Activated naive CD8-positive, alpha-beta T cell treated with anti-CD3 and anti-CD28 coated beads, Interleukin-2, amount 10 ng/mL, durations not matched to agents 7 days and 5 days (primary cell): ENCODE results near the gene CABCOCO1. TPM values are rescaled to one million over a fixed set of nuclear protein-coding genes. Genes with fewer than 3 reads are reported as not detected.

Experiments
- ATAC-seq: fragments of 150-1000 bp; cut with Tn5 transposase; one replicate; pipeline ENCODE4 v1.10.0; 2021; ENCODE audit warnings: low read depth, moderate library complexity
- POLR2A ChIA-PET: fragments of 350-600 bp; sonication (Branson Sonifier 250); formaldehyde crosslinking; loops from one replicate; lab custom pipeline; 2021; ENCODE audit warnings: antibody characterized with exemption; lab: Charles Lee
- DNase-seq: peaks from one replicate; pipeline ENCODE4 v3.0.0; 2021
- H3K27ac Mint-ChIP-seq: one replicate; pipeline ENCODE4 v1.8.0; 2022; ENCODE audit warnings: mild to moderate bottlenecking, mixed read lengths
- H3K27me3 Mint-ChIP-seq: one replicate; pipeline ENCODE4 v1.8.0; 2022; ENCODE audit warnings: mild to moderate bottlenecking, moderate library complexity, mixed read lengths
- H3K36me3 Mint-ChIP-seq: one replicate; pipeline ENCODE4 v1.8.0; 2021; ENCODE audit warnings: mild to moderate bottlenecking, mixed read lengths
- H3K4me1 Mint-ChIP-seq: one replicate; pipeline ENCODE4 v1.8.0; 2021; ENCODE audit warnings: mixed read lengths
- H3K4me3 Mint-ChIP-seq: one replicate; pipeline ENCODE4 v1.8.0; 2022; ENCODE audit warnings: mild to moderate bottlenecking, moderate library complexity, mixed read lengths
- H3K9me3 Mint-ChIP-seq: one replicate; pipeline ENCODE4 v1.8.0; 2021; ENCODE audit warnings: mixed read lengths
- total RNA-seq, 2 experiments: library from RNA; stranded (reverse); gene quantifications; one replicate each; pipeline ENCODE4 v1.2.3, GENCODE V29; 2021

CABCOCO1 gene
- total RNA-seq, 2 experiments from 2014 or later: not detected

DNA sequence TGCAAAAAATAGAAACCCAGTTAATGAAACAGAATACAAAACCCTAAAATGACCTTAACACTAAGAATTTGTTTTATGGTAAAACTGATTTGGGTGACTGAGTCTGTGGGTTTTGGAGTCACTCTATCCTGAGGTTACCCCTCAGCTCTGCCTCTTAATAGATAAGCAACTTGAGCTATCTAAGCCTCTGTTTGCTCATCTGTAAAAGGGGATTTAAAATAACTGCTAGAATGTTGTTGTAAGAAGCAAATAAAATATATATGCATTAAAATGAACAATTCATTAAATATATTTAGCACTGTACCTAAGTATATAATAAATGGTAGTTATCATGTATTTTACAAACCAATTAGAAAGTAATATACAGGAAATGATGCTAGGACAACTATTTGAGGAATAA lies 115.4 kb downstream of the CABCOCO1 start:
- ATAC-seq: no peak
- POLR2A ChIA-PET: no interaction called here
- Mint-ChIP-seq H3K27ac (no peak overlapping the region), H3K4me1 (peaks cover 4% of the 10 kb centered on the region), H3K36me3 (no peaks in the 10 kb centered on the region), H3K9me3 (peaks cover 2% of the 10 kb centered on the region), H3K27me3 (peaks cover 2% of the 10 kb centered on the region), H3K4me3 (no peak overlapping the region)
- no peak for DNase-seq

DNA sequence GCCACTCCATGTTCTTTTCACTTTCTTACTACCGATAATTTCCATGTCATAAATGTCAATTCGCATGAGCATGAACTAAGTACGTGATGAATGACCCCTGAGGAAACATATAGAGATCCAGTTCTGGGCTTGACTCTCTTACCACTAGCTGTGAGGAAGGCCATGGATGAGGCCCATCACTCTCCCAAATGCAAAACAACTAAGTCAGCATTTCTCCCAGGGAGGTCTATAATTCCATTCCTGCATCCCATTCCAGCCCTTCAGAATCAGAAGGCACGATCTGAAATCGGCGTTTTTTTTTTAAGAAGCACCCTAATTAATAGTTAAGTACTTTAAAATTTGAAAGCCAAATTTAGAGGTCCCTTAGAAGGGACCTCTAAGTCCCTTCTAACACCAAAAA lies 116.5 kb downstream of the CABCOCO1 start:
- ATAC-seq (no peak), DNase-seq (no peak)
- POLR2A ChIA-PET: no interaction called here
- Mint-ChIP-seq H3K4me1 (peaks cover 5% of the 10 kb centered on the region), H3K36me3 (no peaks in the 10 kb centered on the region), H3K4me3 (no peak overlapping the region), H3K9me3 (peaks cover 2% of the 10 kb centered on the region), H3K27me3 (peaks cover 2% of the 10 kb centered on the region), H3K27ac (no peak overlapping the region)

DNA sequence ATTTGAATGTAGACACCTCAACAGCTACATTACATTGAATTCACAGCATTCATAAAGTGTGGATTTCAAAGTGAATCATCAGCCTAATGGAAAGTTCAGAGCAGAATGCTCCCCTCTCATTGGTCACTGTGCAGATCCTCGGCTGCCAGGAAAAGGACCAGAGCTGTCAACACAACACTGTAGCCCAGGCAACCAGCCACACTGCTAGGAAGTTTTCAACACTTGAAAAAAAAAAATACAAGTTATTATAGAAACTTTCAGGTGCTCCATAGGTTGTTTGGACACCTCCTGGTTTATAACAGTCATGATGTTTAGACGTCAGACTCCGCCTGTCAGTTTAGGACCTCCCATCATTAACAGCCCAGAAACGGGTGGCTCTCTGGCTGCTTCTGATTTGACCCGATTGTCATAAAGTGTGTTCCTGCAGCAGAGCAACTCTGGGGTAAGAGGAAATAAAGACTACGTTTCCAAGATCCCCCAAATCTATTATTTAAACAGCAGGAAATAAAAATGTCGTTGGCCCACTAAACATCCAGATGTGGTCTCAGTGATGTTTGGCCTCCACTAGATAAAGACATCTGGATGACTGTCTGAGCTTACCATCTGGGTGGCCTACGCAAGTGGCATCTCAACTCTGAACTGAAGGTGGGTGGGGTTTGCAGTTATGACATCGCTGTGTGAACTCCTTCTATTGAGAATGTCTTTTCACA lies 117.4 kb downstream of the CABCOCO1 start:
- Mint-ChIP-seq H3K27ac (no peak overlapping the region), H3K9me3 (peaks cover 2% of the 10 kb centered on the region), H3K4me3 (no peak overlapping the region), H3K4me1 (peaks cover 10% of the 10 kb centered on the region), H3K27me3 (peaks cover 2% of the 10 kb centered on the region), H3K36me3 (no peaks in the 10 kb centered on the region)
- no peak for ATAC-seq
- POLR2A ChIA-PET: interaction anchor here (0.6 kb wide), 1 partner anchor 982 kb away, joined by 6 read pairs; no protein-coding TSS in a partner anchor
- DNase-seq: no peak

DNA sequence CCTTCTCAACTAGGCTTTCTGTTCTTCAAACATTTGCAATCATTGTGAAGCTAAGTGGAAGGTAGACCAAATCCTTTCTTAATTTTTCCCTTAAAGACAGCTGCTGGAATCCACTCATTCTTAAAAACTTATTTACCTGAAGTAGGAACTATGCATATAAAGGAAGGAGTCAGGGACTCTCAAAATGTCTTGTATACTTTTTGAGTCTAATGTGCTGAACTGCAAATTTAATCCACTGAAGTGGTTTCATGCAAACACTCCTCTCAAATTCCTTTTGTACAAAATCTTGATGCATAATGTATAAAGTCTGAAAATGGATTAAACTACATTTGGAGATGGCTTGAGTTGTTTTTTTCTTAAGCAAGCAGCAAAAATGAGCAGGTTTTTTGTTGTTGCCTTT lies 118.0 kb downstream of the CABCOCO1 start:
- DNase-seq (no peak), ATAC-seq (no peak)
- Mint-ChIP-seq H3K36me3 (no peaks in the 10 kb centered on the region), H3K4me1 (peaks cover 12% of the 10 kb centered on the region), H3K9me3 (peaks cover 2% of the 10 kb centered on the region), H3K4me3 (no peak overlapping the region), H3K27ac (no peak overlapping the region), H3K27me3 (peaks cover 2% of the 10 kb centered on the region)
- POLR2A ChIA-PET: no interaction called here

DNA sequence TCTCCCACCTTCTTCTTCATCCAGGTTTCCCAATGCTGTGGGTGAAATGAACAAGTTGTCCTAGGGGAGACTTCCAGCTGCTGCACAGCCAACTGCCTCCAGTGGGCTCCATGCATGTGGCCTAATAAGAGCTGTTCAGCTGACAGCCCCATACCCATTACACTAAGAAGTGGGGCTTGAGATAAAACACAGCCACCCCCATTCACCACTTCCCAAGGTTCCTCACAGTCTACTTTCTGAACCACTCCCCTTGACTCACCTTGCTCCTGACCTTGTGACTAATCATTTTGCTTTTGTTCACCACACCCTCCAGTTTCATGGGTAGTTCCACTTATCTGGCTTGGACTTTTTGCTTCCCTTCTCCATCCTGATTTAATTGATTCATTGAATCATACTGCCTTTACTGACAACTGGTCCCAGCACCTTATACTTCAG lies 119.3 kb downstream of the CABCOCO1 start:
- Mint-ChIP-seq H3K9me3 (peaks cover 2% of the 10 kb centered on the region), H3K27ac (no peak overlapping the region), H3K36me3 (no peaks in the 10 kb centered on the region), H3K4me3 (no peak overlapping the region), H3K4me1 (peaks cover 17% of the 10 kb centered on the region), H3K27me3 (peaks cover 2% of the 10 kb centered on the region)
- POLR2A ChIA-PET: no interaction called here
- no peak for DNase-seq
- ATAC-seq: no peak

DNA sequence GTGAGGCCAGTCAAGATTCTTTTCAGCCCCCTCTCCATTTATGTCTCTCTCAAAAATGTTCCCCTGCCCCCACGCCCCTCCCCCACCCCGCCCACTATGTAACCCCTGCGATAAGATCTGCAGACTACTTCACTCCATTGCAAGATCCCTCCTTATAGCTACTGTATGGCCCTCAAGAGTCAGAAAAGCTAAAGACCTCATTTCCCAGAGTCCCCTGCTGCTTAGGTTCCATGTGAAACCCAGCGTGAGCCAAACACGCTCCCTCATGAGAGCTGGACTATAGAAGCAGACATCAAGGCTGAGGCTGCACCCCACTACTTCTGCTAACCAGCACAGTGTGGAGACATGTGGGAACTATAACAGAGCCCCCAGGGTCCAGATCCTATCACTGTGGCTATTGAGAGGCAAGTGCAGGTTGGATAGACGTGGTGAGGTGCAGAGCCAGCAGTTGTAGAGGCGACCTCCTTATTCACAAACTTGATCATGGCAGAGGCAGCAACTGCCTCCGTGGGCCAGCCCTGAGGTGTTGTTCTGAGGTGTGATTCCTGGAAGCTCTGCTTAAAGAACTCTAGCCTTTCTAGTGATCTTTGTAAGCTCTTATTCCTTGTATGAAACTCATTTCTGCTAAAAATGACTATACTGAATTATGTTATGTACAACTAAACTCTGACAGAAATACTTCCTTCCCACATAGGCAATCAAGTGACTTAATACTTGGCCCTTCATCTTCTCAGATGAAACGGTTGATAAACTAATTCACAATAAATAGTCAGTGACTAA lies 121.8 kb downstream of the CABCOCO1 start:
- ATAC-seq (no peak), DNase-seq (no peak)
- POLR2A ChIA-PET: no interaction called here
- Mint-ChIP-seq H3K4me1 (peaks cover 18% of the 10 kb centered on the region), H3K36me3 (no peaks in the 10 kb centered on the region), H3K9me3 (no peaks in the 10 kb centered on the region), H3K27me3 (no peaks in the 10 kb centered on the region), H3K27ac (no peak overlapping the region), H3K4me3 (no peak overlapping the region)

DNA sequence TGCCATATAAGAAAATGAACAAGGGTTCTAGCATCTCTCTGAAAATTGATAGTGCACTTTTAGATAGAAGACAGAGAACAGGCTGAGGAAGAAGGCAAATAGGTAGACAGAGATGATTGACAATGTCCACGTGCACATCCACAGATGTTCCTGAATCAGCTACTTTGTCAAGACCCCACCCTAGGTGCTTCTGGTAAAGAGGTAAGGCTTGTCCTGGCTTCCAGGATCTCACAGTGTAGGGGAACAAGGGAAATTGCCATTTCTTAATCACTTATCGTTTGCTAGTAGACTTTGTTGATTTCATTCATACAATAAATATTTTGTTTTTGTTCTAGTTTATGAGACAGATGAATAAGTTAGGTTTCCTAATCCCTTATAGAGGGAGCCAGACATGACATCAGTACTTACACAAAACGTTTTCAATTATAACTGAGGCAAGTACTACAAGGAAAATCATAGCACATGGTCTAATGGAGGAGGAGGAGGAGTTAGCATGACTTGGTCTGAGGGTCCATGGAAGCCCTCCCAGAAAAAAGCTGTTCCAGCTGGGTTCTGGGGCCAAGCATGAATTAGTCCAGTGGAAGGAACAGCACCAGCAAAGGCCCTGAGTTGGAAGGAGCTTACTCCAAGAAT lies 122.9 kb downstream of the CABCOCO1 start:
- H3K9me3 Mint-ChIP-seq: no peaks in the 10 kb centered on the region
- POLR2A ChIA-PET: no interaction called here
- ATAC-seq (no peak), DNase-seq (no peak)
- no peaks in the 10 kb centered on the region for H3K36me3 Mint-ChIP-seq
- H3K27me3 Mint-ChIP-seq: no peaks in the 10 kb centered on the region
- H3K4me3 Mint-ChIP-seq: no peak overlapping the region
- H3K27ac Mint-ChIP-seq: no peak overlapping the region
- peaks cover 16% of the 10 kb centered on the region for H3K4me1 Mint-ChIP-seq

DNA sequence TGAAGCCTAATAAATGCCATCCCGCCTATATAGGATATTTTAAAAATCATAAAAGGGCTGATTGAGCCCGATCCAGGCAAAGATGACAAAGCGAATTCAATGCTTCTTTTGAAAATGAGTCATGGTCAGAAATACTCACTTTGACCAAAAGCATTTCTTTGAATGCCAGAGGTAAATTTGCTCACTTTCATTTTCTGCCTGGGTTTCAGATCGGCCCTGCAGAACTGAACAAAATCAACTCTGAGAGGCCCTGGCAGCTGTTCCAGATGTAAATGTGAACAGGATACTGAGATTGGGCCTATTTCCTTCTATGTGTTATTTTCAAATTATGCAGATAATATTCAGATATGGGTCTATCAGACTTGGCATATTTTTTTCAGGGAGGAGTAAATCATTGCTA lies 124.0 kb downstream of the CABCOCO1 start:
- H3K9me3 Mint-ChIP-seq: no peaks in the 10 kb centered on the region

DNA sequence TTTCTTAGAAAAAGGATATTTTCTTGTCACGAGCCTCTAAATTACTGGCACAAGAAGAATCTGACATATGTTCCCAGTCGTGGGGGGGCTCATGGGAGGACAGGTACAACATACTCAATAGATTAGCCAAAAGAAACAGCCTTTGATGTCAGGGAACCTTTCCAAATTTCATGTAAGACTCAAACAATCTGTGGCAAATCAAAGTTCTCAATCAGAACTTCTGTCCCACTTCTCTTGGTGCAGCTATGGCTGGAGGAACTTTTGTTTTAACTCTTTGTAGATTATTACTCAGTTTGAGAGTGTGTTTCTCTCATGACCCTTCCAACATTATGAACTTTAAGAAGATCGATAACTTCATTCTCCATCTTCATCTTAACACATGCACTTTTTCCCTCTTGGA lies 124.4 kb downstream of the CABCOCO1 start:
- H3K27ac Mint-ChIP-seq: no peak overlapping the region
- H3K36me3 Mint-ChIP-seq: no peaks in the 10 kb centered on the region
- no peaks in the 10 kb centered on the region for H3K9me3 Mint-ChIP-seq
- ATAC-seq (no peak), DNase-seq (no peak)
- no peaks in the 10 kb centered on the region for H3K27me3 Mint-ChIP-seq
- POLR2A ChIA-PET: no interaction called here
- peaks cover 14% of the 10 kb centered on the region for H3K4me1 Mint-ChIP-seq
- H3K4me3 Mint-ChIP-seq: no peak overlapping the region

More for the DNA sequence above, 124.0 kb downstream of the CABCOCO1 start:
- Mint-ChIP-seq H3K27me3 (no peaks in the 10 kb centered on the region), H3K27ac (no peak overlapping the region), H3K4me1 (peaks cover 15% of the 10 kb centered on the region), H3K4me3 (no peak overlapping the region), H3K36me3 (no peaks in the 10 kb centered on the region)
- POLR2A ChIA-PET: no interaction called here
- ATAC-seq: no peak
- no peak for DNase-seq

DNA sequence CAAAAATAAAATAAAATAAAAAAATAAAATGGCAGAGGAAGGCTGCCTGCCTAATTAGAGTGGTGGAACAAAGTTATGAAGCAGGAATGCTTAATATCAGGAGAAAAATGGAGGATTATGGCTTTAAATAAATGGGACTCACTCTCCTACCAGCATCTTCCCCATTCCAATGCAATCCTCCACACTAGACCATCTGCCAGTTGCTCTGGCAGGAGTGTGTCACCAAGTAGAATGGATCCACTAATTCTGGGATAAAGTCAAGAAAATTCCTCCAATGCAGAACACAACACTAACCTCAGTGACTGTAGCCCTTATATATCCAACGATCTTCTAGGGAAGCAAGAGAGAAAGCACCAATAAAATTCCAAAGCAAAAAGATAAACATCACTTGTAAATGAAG lies 126.3 kb downstream of the CABCOCO1 start:
- no peak overlapping the region for H3K4me3 Mint-ChIP-seq
- DNase-seq (no peak), ATAC-seq (no peak)
- peaks cover 16% of the 10 kb centered on the region for H3K4me1 Mint-ChIP-seq
- POLR2A ChIA-PET: no interaction called here
- H3K27me3 Mint-ChIP-seq: no peaks in the 10 kb centered on the region
- no peaks in the 10 kb centered on the region for H3K9me3 Mint-ChIP-seq
- H3K36me3 Mint-ChIP-seq: no peaks in the 10 kb centered on the region
- no peak overlapping the region for H3K27ac Mint-ChIP-seq

DNA sequence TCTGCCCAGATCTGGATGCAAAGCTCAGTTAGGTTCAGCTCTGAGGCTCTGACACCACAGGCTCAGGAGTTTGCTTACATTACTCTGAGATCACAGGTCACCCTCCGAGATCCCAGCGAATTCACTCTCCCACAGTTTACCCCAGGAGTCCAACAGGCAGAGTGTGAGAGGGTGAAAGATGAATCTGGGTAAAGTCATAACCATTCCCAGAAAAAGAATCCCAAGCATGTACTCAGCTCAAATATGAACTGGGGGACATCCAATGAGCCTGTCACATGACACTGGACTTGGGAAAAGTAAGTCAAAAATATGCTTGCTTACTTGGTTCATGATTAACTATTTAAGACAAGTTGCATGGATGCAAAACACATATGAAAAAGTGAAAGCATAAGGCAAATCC lies 128.5 kb downstream of the CABCOCO1 start:
- POLR2A ChIA-PET: no interaction called here
- Mint-ChIP-seq H3K27ac (no peak overlapping the region), H3K9me3 (no peaks in the 10 kb centered on the region), H3K36me3 (no peaks in the 10 kb centered on the region), H3K27me3 (no peaks in the 10 kb centered on the region), H3K4me3 (no peak overlapping the region), H3K4me1 (peaks cover 5% of the 10 kb centered on the region)
- DNase-seq (no peak), ATAC-seq (no peak)

DNA sequence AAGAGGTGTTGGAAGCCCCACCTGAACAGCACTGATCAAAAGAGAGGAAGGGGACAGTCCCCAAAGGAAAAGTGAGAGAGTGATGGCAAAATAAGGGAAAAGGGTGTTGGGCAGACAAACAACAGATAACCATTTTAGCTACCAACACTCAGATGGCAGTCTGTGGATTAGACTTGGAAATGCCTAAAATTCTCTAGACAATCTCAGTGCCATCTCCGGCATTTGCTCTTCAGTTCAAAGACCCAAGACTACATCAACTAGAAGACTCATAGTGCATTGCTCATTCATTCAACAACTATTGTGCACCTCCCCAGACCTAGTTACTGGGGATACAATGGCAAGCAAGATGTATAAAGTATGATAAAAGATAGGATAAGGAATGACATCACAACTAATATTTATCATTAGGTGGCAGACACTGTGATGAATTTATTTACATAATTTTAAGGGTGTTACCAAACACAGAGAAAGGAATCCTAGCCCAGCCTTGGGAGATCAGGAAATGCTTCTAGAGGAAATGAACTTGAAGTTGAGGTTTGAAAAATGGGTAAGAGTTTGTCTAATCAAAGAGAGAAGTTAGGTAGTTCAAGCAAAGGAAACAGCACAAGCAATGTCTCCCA lies 129.5 kb downstream of the CABCOCO1 start:
- H3K9me3 Mint-ChIP-seq: no peaks in the 10 kb centered on the region
- ATAC-seq (no peak), DNase-seq (no peak)
- no peak overlapping the region for H3K4me3 Mint-ChIP-seq
- no peak overlapping the region for H3K27ac Mint-ChIP-seq
- peaks cover 3% of the 10 kb centered on the region for H3K4me1 Mint-ChIP-seq
- no peaks in the 10 kb centered on the region for H3K27me3 Mint-ChIP-seq
- POLR2A ChIA-PET: no interaction called here
- no peaks in the 10 kb centered on the region for H3K36me3 Mint-ChIP-seq

DNA sequence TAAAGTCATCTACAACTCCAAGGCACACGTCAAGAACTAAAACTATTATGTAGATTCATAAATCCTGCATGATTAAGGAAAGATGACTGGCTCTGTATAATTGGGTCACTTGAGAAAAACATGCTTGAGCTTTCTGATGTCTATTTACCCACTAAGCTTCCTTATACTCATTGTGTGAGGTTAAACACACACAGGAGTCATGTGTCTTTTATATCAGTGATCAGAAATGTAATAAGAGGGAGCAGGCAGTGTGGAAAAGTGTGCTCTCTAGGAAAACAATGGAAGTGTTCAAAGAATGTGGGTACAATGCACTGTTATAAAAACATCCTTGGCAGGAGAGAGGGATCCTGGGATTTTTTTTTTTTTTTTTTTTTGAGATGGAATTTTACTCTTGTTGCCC lies 130.2 kb downstream of the CABCOCO1 start:
- Mint-ChIP-seq H3K9me3 (no peaks in the 10 kb centered on the region), H3K27me3 (no peaks in the 10 kb centered on the region), H3K36me3 (no peaks in the 10 kb centered on the region), H3K4me3 (no peak overlapping the region), H3K27ac (no peak overlapping the region), H3K4me1 (peaks cover 3% of the 10 kb centered on the region)
- ATAC-seq (no peak), DNase-seq (no peak)
- POLR2A ChIA-PET: no interaction called here
